Tibial nerve (tissue), 4 donors: Measurements from ENCODE around the gene NXPH1. TPM values are rescaled to one million over a fixed set of nuclear protein-coding genes. Genes with fewer than 3 reads are reported as not detected.

Experiments used
- DNase-seq, 2 donors: peaks; one replicate each; pipeline ENCODE4 v3.0.0-alpha.2; 2019; ENCODE audit warnings: low spot score in 2 of 2
- H3K27ac ChIP-seq, 4 donors: fragments of 200-600 bp; sonication (generic) in 3 of 4; one replicate each; pipeline ENCODE4 v1.5.1; 2017 to 2019; ENCODE audit warnings: mild to moderate bottlenecking in 1 of 4
- H3K27me3 ChIP-seq, 2 donors: fragments of 200-600 bp; sonication (generic) in 1 of 2; one replicate each; pipeline versions ENCODE4 v1.5.1 to v1.6.0; 2017 to 2019
- H3K36me3 ChIP-seq, 3 donors: fragments of 200-600 bp; sonication (generic); one replicate each; pipeline ENCODE4 v1.5.1; 2018 to 2019
- H3K4me1 ChIP-seq, 4 donors: fragments of 200-600 bp; sonication (generic) in 3 of 4; one replicate each; pipeline ENCODE4 v1.5.1; 2017 to 2019
- H3K4me3 ChIP-seq, 4 donors: fragments of 200-600 bp; sonication (generic) in 3 of 4; one replicate each; pipeline ENCODE4 v1.5.1; 2017 to 2019; ENCODE audit warnings: mild to moderate bottlenecking in 1 of 4, moderate library complexity in 1 of 4
- H3K9me3 ChIP-seq, 4 donors: fragments of 200-600 bp; sonication (generic) in 3 of 4; one replicate each; pipeline ENCODE4 v1.5.1; 2017 to 2019
- CTCF ChIP-seq, 5 experiments: fragments of 200-600 bp in 3 of 5; fragments of 450-650 bp in 2 of 5; sonication (generic) in 3 of 5; IDR thresholded peaks; one replicate each; pipeline ENCODE4 v1.5.1; 2016 to 2019; ENCODE audit warnings: antibody characterized with exemption in 5 of 5, mild to moderate bottlenecking in 3 of 5, moderate library complexity in 2 of 5
- EP300 ChIP-seq, 2 donors: sonication (generic); formaldehyde crosslinking; IDR thresholded peaks; one replicate each; pipeline ENCODE4 v1.6.1; 2017; ENCODE audit warnings: antibody characterized with exemption in 2 of 2, mild to moderate bottlenecking in 1 of 2
- POLR2A ChIP-seq, 2 donors: fragments of 450-650 bp; IDR thresholded peaks; one replicate each; pipeline ENCODE4 v1.6.1; 2017; ENCODE audit warnings: antibody characterized with exemption in 2 of 2, mild to moderate bottlenecking in 2 of 2, moderate library complexity in 2 of 2
- WGBS, 2 donors: methylation state at CpG; one replicate each; pipeline ENCODE4 v1.1.5; 2018; 5-methylcytosine and 5-hydroxymethylcytosine counted together
- total RNA-seq, 4 donors: library from RNA; depleted of rRNA; stranded (reverse); fragments of >200 nt; gene quantifications; one replicate each; pipeline ENCODE4 v1.1.0, GENCODE V29; 2016

NXPH1 gene
- total RNA-seq, 4 donors from 2014 or later, result not detected

GRCh38 chr7:8684426-8684825, 251.0 kb downstream of the NXPH1 start:
- H3K36me3 ChIP-seq, result no peaks in the 10 kb centered on the region
- no peaks in the 10 kb centered on the region for H3K4me1 ChIP-seq
- WGBS, 2 donors, result 68 to 80% methylated on average over 4 of the region's 4 CpGs
- no peak overlapping the region for H3K27ac ChIP-seq
- H3K27me3 ChIP-seq, result no peaks in the 10 kb centered on the region
- no peak for DNase-seq
- TF ChIP-seq EP300 (IDR thresholded peaks at IDR 0.05) (no peak), POLR2A (IDR thresholded peaks at IDR 0.05) (no peak), CTCF (IDR thresholded peaks at IDR 0.05) (no peak)
- H3K9me3 ChIP-seq, result no peaks in the 10 kb centered on the region
- no peak overlapping the region for H3K4me3 ChIP-seq

- Histone ChIP-seq H3K27me3 (no peaks in the 10 kb centered on the region), H3K27ac (no peak overlapping the region), H3K36me3 (no peaks in the 10 kb centered on the region), H3K4me3 (no peak overlapping the region), H3K9me3 (no peaks in the 10 kb centered on the region), H3K4me1 (no peaks in the 10 kb centered on the region)
- TF ChIP-seq EP300 (IDR thresholded peaks at IDR 0.05), result no peak
- TF ChIP-seq CTCF (IDR thresholded peaks at IDR 0.05), result no peak
- no peak for TF ChIP-seq POLR2A (IDR thresholded peaks at IDR 0.05)
- no peak for DNase-seq
- 57 to 64% methylated on average over 3 of the region's 3 CpGs for WGBS, 2 donors
These were observed 266.6 kb downstream of the NXPH1 start for GRCh38 chr7:8699875-8700624.

GRCh38 chr7:8702807-8703206, 269.4 kb downstream of the NXPH1 start:
- DNase-seq, result no peak
- no peak for TF ChIP-seq CTCF (IDR thresholded peaks at IDR 0.05)
- no peak for TF ChIP-seq EP300 (IDR thresholded peaks at IDR 0.05)
- no peak for TF ChIP-seq POLR2A (IDR thresholded peaks at IDR 0.05)
- H3K27ac ChIP-seq, result no peak overlapping the region
- no peaks in the 10 kb centered on the region for H3K9me3 ChIP-seq
- no peaks in the 10 kb centered on the region for H3K27me3 ChIP-seq
- H3K4me3 ChIP-seq, result no peak overlapping the region
- H3K36me3 ChIP-seq, result no peaks in the 10 kb centered on the region
- H3K4me1 ChIP-seq, result no peaks in the 10 kb centered on the region

- no peaks in the 10 kb centered on the region for H3K27me3 ChIP-seq
- H3K4me3 ChIP-seq, result no peak overlapping the region
- TF ChIP-seq POLR2A (IDR thresholded peaks at IDR 0.05) (no peak), CTCF (IDR thresholded peaks at IDR 0.05) (no peak), EP300 (IDR thresholded peaks at IDR 0.05) (no peak)
- no peaks in the 10 kb centered on the region for H3K36me3 ChIP-seq
- no peaks in the 10 kb centered on the region for H3K4me1 ChIP-seq
- no peak for DNase-seq
- H3K27ac ChIP-seq, result no peak overlapping the region
- H3K9me3 ChIP-seq, result no peaks in the 10 kb centered on the region
- 30 to 51% methylated on average over 2 of the region's 2 CpGs for WGBS, 2 donors
These were observed 276.7 kb downstream of the NXPH1 start for GRCh38 chr7:8710124-8710523.

- Histone ChIP-seq H3K4me1 (no peaks in the 10 kb centered on the region), H3K36me3 (no peaks in the 10 kb centered on the region)
- TF ChIP-seq POLR2A (IDR thresholded peaks at IDR 0.05) (no peak), CTCF (IDR thresholded peaks at IDR 0.05) (no peak), EP300 (IDR thresholded peaks at IDR 0.05) (no peak)
These were observed 281.4 kb downstream of the NXPH1 start for GRCh38 chr7:8714791-8715190.

More at GRCh38 chr7:8714791-8715190, 281.4 kb downstream of the NXPH1 start:
- Histone ChIP-seq H3K4me3 (no peak overlapping the region), H3K9me3 (no peaks in the 10 kb centered on the region), H3K27ac (no peak overlapping the region), H3K27me3 (no peaks in the 10 kb centered on the region)
- DNase-seq, result no peak
